ENCODE results near the gene KCTD17. TPM values are rescaled to one million over a fixed set of nuclear protein-coding genes. Genes with fewer than 3 reads are reported as not detected.
A peak's percentile ranks its signal among the peaks of the same experiment; 100 is the strongest.

Gene KCTD17
- total RNA-seq, 1 donor from 2014 or later, result 19.2 TPM

GRCh38 chr22:37018086-37018814 lies 33.3 kb upstream of the KCTD17 start:
- TF ChIP-seq CTCF (IDR thresholded peaks at IDR 0.05), result no peak
- Histone ChIP-seq H3K36me3 (peaks cover 8% of the 10 kb centered on the region), H3K27me3 (no peaks in the 10 kb centered on the region), H3K27ac (peak overlapping the region; percentile 90), H3K9me3 (no peaks in the 10 kb centered on the region), H3K4me3 (peak overlapping the region; percentile 92), H3K4me1 (peaks cover 56% of the 10 kb centered on the region)
- intact Hi-C loops (cut with DNase I), result no loop called here
- DNase-seq (no peak), ATAC-seq (no peak)

GRCh38 chr22:37018815-37019308 lies 32.7 kb upstream of the KCTD17 start:
- H3K9me3 ChIP-seq, result no peaks in the 10 kb centered on the region
- peak overlapping the region; percentile 92 for H3K4me3 ChIP-seq
- H3K4me1 ChIP-seq, result peaks cover 56% of the 10 kb centered on the region
- H3K36me3 ChIP-seq, result peaks cover 8% of the 10 kb centered on the region
- peak overlapping the region; percentile 90 for H3K27ac ChIP-seq
- H3K27me3 ChIP-seq, result no peaks in the 10 kb centered on the region
- intact Hi-C loops (cut with DNase I), result no loop called here
- ATAC-seq (peak; percentile 42), DNase-seq (peak; percentile 83)
- TF ChIP-seq CTCF (IDR thresholded peaks at IDR 0.05), result no peak

- TF ChIP-seq CTCF (IDR thresholded peaks at IDR 0.05), result no peak
- H3K4me3 ChIP-seq, result peak within 1 kb of the TSS; percentile 92
- peaks cover 12% of the 10 kb centered on the region for H3K36me3 ChIP-seq
- H3K27me3 ChIP-seq, result no peaks in the 10 kb centered on the region
- intact Hi-C loops (cut with DNase I), result no loop called here
- H3K27ac ChIP-seq, result peak within 1 kb of the TSS; percentile 90
- peaks cover 56% of the 10 kb centered on the region for H3K4me1 ChIP-seq
- DNase-seq, result peak; percentile 93
- peak; percentile 85 for ATAC-seq
- H3K9me3 ChIP-seq, result no peaks in the 10 kb centered on the region
Measured at GRCh38 chr22:37019309-37020191, 32.0 kb upstream of the KCTD17 start, which contains the start of the genes MPST and TST. Gene MPST, plus strand, starts transcription at chr22:37019742. Its CDS starts 95 bp downstream, at chr22:37019837. Gene TST, minus strand, starts transcription at chr22:37019447. Its CDS starts 715 bp downstream, at chr22:37018732.

GRCh38 chr22:37020192-37020479 lies 31.4 kb upstream of the KCTD17 start:
- H3K4me1 ChIP-seq, result peaks cover 56% of the 10 kb centered on the region

GRCh38 chr22:37021041-37021440 lies 30.5 kb upstream of the KCTD17 start:
- intact Hi-C loops (cut with DNase I), result no loop called here
- no peak for DNase-seq
- TF ChIP-seq CTCF (IDR thresholded peaks at IDR 0.05), result no peak
- H3K9me3 ChIP-seq, result no peaks in the 10 kb centered on the region
- peaks cover 27% of the 10 kb centered on the region for H3K36me3 ChIP-seq
- H3K4me3 ChIP-seq, result peak overlapping the region; percentile 76
- peak overlapping the region; percentile 90 for H3K27ac ChIP-seq
- peaks cover 54% of the 10 kb centered on the region for H3K4me1 ChIP-seq
- no peaks in the 10 kb centered on the region for H3K27me3 ChIP-seq
- ATAC-seq, result no peak

More at GRCh38 chr22:37020192-37020479, 31.4 kb upstream of the KCTD17 start:
- ATAC-seq (peak; percentile 25), DNase-seq (no peak)
- Histone ChIP-seq H3K9me3 (no peaks in the 10 kb centered on the region), H3K4me3 (peak overlapping the region; percentile 76), H3K27me3 (no peaks in the 10 kb centered on the region), H3K27ac (peak overlapping the region; percentile 90), H3K36me3 (peaks cover 18% of the 10 kb centered on the region)
- no peak for TF ChIP-seq CTCF (IDR thresholded peaks at IDR 0.05)
- intact Hi-C loops (cut with DNase I), result no loop called here
